ENCODE results near the gene PTGER1.

- TF ChIP-seq POLR2A (IDR thresholded peaks at IDR 0.05; ENCODE audit: low read length) (no peak), GATA1 (IDR thresholded peaks at IDR 0.05; ENCODE audit: low read depth, low read length) (no peak)
Measured at GRCh38 chr19:14519245-14519859, 44.2 kb upstream of the PTGER1 start.
